Measurements from ENCODE around the gene APLF. TPM values are rescaled to one million over a fixed set of nuclear protein-coding genes. Genes with fewer than 3 reads are reported as not detected.

APLF gene
- total and polyA plus RNA-seq, 2 experiments from 2014 or later, result 1.5 to 5.0 TPM

GRCh38 chr2:68471385-68471784 is 4.0 kb downstream of the APLF start:
- Histone ChIP-seq H3K9me3 (ENCODE audit: low read depth) (no peaks in the 10 kb centered on the region), H4K20me1 (ENCODE audit: insufficient read depth, poor library complexity, severe bottlenecking) (no peaks in the 10 kb centered on the region), H3K4me1 (ENCODE audit: insufficient read depth) (peaks cover 9% of the 10 kb centered on the region), H3K27me3 (no peaks in the 10 kb centered on the region), H3K4me3 (no peak overlapping the region), H2AFZ (no peak overlapping the region), H3K9me2 (replicated peaks; ENCODE audit: insufficient read depth) (no peaks in the 10 kb centered on the region), H3K27ac (no peak overlapping the region), H3K36me3 (replicated peaks; ENCODE audit: insufficient read depth, low read depth) (no peaks in the 10 kb centered on the region), H3K4me2 (no peak overlapping the region), H3K79me2 (peaks cover 10% of the 10 kb centered on the region)
- 91% methylated on average over 2 of the region's 2 CpGs for WGBS (ENCODE audit: low lambda C conversion rate, missing lambda C conversion rate)
- TF ChIP-seq EZH2phosphoT487 (IDR thresholded peaks at IDR 0.05; ENCODE audit: low read depth, severe bottlenecking, unreplicated experiment) (no peak), CTCF (IDR thresholded peaks at IDR 0.05; ENCODE audit: poor library complexity) (no peak), EZH2 (IDR thresholded peaks at IDR 0.05; ENCODE audit: borderline replicate concordance) (no peak)
- no peak for DNase-seq (ENCODE audit: low spot score)

GRCh38 chr2:68472796-68473414 is 5.5 kb downstream of the APLF start:
- TF ChIP-seq EZH2phosphoT487 (IDR thresholded peaks at IDR 0.05; ENCODE audit: low read depth, severe bottlenecking, unreplicated experiment), result no peak
- TF ChIP-seq EZH2 (IDR thresholded peaks at IDR 0.05; ENCODE audit: borderline replicate concordance), result no peak
- no peak for TF ChIP-seq CTCF (IDR thresholded peaks at IDR 0.05; ENCODE audit: poor library complexity)
- 86% methylated on average over 3 of the region's 3 CpGs for WGBS (ENCODE audit: low lambda C conversion rate, missing lambda C conversion rate)

GRCh38 chr2:68475110-68475509 is 7.7 kb downstream of the APLF start:
- Histone ChIP-seq H3K4me1 (ENCODE audit: insufficient read depth) (no peaks in the 10 kb centered on the region), H3K36me3 (replicated peaks; ENCODE audit: insufficient read depth, low read depth) (no peaks in the 10 kb centered on the region), H3K27me3 (no peaks in the 10 kb centered on the region), H4K20me1 (ENCODE audit: insufficient read depth, poor library complexity, severe bottlenecking) (no peaks in the 10 kb centered on the region), H3K79me2 (no peaks in the 10 kb centered on the region), H3K9me2 (replicated peaks; ENCODE audit: insufficient read depth) (no peaks in the 10 kb centered on the region), H3K9me3 (ENCODE audit: low read depth) (no peaks in the 10 kb centered on the region), H2AFZ (no peak overlapping the region), H3K4me3 (no peak overlapping the region), H3K27ac (peak overlapping the region; percentile 20), H3K4me2 (no peak overlapping the region)
- TF ChIP-seq EZH2phosphoT487 (IDR thresholded peaks at IDR 0.05; ENCODE audit: low read depth, severe bottlenecking, unreplicated experiment) (no peak), CTCF (IDR thresholded peaks at IDR 0.05; ENCODE audit: poor library complexity) (no peak), EZH2 (IDR thresholded peaks at IDR 0.05; ENCODE audit: borderline replicate concordance) (no peak)
- DNase-seq (ENCODE audit: low spot score), result peak; percentile 17

More at GRCh38 chr2:68472796-68473414, 5.5 kb downstream of the APLF start:
- Histone ChIP-seq H3K9me2 (replicated peaks; ENCODE audit: insufficient read depth) (no peaks in the 10 kb centered on the region), H3K4me3 (no peak overlapping the region), H3K4me1 (ENCODE audit: insufficient read depth) (peaks cover 9% of the 10 kb centered on the region), H3K27ac (no peak overlapping the region), H2AFZ (no peak overlapping the region), H3K27me3 (no peaks in the 10 kb centered on the region), H4K20me1 (ENCODE audit: insufficient read depth, poor library complexity, severe bottlenecking) (no peaks in the 10 kb centered on the region), H3K9me3 (ENCODE audit: low read depth) (no peaks in the 10 kb centered on the region), H3K36me3 (replicated peaks; ENCODE audit: insufficient read depth, low read depth) (no peaks in the 10 kb centered on the region), H3K4me2 (no peak overlapping the region), H3K79me2 (peaks cover 9% of the 10 kb centered on the region)
- DNase-seq (ENCODE audit: low spot score), result no peak
